GM18508 (cell line): ENCODE results near the gene EPN2.

ENCODE experiments used
- ATAC-seq: cut with Tn5 transposase; IDR thresholded peaks from one replicate; pipeline ENCODE4 v1.9.1; 2021; ENCODE audit warnings: moderate number of reproducible peaks; ENCODE audit not compliant: insufficient read depth, unreplicated experiment

Gene EPN2

DNA sequence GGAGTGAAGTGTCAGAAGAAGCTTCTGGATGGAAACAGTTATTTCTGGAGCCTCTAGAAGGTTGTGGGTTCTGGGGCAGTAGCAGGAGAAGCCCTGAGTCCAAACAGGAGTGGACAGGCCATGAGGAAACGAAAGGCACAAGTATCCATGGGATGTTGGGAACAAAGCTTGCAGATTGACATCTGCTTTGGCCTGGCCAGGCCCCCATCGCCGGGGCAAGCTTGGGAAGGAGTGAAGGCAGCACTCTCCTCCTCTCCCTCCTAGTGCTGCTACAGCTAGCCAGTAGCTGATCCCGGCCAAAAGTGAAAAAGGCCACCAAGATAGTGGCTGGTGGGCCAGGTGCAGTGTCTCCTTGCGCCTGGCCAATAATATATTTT is 85.0 kb downstream of the EPN2 start:
- no peak for ATAC-seq

DNA sequence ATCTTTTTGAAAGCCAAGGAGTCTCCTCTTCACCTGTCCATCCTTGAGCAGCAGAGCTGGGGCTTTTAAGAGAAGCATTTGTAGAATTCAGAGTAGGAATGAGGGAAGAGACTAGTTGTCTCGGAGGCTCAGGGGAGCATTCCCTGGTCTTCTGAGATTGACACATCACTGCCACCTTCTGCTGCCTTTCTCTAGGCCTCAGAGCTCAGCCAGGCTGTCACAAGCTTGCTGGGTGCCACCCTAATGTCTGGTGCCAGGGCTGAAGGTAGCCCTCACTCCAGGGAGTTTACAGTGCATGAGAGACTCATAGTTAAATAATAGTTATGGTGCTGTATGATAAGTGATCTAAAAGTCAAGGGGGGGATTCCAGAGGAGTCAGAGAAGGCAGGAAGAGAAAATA is 85.7 kb downstream of the EPN2 start:
- no peak for ATAC-seq

DNA sequence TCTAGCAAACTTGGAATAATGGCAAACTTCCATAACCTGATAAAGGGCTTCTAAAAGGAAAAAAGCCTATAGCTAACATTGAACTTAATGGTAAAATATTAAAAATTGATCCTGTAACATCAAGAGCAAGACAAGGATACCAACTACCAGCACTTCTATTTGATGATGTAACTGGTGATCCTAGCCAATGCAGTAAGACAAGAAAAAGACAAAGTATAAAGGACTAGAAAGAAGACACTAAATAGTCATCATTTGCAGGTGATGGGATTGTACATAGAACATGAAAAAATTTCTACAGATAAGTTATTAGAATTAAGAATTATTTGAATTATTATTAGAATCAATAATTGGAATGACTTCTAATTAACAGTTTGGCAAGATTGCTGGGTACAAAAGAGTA is 88.4 kb downstream of the EPN2 start:
- ATAC-seq, result no peak

DNA sequence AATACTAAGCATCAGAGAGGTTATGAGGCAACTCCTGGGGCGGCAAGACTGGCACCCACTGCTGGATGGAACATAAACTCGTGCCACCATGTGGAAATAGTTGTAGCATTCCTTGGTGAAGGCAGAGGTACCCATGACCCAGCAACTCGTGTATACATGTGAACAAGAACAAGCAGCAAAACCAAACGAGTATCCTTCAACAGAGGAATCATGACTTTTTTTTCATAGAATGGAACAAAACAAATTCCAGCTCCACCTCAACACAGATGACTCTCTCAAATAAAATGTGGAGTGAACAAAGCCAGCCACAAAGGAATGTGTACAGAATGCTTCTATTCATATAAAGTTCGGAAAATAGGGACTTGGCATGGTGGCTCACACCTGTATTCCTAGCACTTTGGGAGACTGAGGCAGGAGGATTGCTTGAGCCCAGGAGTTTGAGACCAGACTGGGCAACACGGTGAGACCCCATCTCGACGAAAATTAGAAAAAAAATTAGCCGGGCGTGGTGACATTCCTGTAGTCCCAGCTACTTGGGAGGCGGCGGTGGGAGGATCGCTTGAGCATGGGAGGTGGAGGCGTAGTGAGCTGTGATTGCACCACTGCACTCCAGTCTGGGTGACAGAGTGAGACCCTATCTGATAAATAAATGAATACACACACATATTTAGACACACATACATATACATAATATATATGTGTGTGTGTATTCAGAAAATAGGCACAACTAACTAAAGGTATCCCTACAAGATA is 90.0 kb downstream of the EPN2 start:
- no peak for ATAC-seq

DNA sequence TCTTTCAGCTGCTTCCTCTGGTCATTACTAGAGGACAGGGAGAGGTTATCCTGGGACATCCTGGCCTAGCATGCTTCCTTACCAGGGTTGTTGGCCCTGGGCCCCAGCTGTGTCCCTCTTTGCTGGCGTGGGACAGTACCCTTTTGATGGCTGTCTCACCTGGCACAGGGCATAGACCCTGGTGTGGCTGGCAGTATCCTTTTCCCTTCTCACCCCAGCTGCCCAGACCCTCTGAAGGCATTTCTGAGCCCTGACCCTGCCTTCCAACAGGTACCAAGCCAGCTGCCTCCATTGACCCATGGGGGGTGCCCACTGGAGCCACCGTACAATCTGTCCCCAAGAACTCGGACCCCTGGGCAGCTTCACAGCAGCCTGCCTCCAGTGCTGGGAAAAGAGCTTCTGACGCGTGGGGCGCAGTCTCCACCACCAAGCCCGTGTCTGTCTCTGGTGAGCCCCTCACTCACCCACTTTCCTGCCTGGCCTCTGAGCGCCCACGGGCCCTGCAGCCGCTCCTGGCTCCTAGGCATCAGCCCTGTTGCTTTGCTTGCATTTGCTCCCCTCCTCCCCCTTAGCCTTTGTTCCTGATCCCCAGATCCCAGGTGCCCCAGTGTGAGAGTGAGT is 91.4 kb downstream of the EPN2 start:
- ATAC-seq, result no peak

DNA sequence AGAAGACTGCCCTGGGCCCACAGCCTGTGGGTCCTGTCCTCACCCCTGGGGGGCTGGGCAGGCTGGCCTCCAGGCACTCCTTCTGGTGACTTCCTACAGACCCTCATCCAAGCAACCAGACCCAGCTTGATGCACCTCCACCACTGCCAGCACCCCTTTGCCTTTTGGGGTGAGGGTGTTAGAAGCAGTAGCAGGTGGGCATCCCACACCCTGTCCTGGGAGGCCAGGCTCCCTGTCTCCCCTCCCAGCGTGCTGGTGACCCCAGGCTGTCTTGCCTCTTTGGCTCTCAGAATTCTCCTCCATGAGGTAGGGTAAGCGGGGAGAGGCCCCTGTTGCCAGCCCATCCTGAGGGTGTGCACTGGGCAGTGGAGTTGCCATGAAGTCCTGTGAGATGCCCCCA is 92.0 kb downstream of the EPN2 start:
- no peak for ATAC-seq

DNA sequence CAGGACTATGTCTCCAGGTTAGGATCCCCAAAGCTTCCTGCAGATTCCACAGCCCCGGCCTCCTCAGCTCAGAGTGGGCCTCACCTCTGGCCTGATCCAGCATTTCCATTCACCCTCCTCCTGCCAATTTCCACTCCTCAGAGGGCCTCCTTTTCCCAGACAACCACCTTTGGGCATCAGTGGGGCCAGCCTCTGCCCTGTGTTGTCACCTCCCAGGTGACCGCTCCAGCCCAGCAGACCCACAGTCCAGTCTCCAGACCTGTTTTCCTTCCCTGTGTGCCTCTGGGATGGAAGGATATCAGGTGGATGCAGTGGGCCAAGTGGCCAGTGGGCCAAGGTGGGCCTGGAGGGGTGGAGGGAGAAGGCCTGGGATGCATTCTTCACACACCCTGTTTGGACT is 92.7 kb downstream of the EPN2 start:
- no peak for ATAC-seq

DNA sequence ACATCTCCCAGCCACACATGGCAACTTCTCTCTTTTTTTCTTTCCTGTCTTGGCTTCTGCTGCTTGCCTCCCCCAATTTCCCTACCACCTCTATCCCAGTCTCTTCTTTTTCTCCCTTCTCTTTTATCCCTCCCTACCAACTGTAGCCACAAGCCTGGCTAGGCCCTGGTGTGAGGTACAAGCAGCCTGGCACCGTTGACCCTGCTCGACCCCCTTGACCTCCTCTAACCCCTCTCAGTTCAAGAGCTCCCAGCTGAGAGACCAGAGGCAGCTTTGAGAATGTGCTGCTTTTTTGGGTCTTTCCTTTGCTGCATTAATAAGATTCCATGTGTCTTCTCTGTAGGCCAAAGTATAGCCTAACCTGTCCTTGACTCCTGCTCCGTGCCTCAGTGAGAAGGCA is 93.1 kb downstream of the EPN2 start:
- no peak for ATAC-seq

DNA sequence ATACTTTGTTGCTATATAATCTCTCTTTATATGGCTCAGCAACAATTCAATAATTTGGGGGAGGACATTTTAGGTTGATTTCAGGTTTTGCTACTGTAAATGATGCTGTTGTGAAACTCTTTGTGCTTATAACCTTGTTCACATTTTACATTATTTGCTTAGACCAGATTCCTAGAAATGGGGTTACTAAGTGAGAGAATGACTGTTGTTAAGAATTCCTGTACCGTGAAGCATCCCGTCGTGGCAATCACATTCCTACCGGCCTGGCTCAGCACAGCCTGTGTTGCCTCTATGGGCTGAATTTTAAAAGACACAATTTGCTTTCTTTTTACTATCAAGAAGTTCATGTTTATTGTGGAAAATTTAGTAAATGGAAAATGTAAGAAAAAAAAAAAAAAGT is 94.0 kb downstream of the EPN2 start:
- ATAC-seq, result no peak

DNA sequence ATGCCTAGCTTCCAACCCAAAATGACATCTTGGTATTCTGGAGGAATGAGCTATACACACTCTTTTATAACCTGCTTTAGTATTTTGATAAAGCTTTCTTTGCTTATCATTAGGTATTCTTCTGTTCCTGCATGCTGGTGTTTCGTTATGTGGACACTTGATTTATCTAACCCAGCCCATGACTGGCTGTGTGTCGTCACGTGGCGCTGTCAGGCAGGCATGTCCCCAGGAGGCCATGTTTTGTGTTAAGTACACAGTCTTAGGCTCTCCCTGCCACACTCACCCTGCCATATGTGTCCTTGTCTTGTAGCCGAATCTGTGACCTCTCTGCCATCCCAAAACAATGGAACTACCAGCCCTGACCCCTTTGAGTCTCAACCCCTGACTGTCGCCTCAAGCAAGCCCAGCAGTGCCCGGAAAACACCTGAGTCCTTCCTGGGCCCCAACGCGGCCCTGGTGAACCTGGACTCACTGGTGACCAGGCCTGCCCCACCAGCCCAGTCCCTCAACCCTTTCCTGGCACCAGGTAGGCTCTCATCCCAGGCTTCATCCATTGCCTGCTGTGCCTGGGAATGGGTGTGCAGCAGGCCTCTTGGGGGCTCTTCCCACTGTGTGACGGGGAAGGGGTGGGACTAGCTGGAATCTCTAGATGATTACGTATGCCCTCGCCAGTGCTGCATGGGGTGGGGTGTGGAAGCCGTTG is 94.5 kb downstream of the EPN2 start:
- no peak for ATAC-seq

DNA sequence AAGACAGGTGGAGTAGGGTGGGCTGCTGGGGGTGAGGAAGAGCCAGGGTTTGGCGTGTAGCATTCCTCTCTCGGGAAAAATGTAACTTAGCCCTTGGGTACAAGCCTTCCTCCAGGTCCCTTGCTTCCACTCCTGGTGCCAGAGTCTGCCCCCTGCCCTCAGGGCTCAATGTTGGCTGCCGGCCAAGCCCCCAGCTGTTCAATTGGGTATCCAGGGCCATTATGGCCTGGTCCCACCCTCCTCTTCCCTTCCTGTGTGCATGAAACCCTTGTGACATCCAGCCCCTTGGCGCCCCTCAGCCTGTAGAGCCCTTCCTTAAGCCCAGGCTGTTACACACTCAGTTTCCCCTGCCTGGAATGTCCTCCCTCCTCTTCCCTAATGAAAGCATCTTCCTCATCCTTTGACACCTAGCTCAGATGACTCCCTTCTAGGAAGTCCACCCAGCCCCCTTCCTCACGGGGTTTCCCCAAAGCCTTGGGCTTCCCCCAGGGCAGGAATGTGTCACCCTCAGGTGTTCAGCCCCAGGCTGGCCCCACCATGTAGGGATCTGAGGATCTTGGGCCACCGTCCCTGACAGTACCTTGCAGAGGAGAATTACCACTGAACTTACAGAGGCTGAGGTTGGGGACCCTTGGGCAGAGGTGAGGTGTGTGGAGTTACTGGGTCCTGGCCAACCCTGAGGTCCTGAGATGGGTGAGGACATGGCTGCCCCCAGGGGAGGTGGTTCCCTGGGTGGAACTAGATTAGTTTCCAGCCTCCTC is 95.4 kb downstream of the EPN2 start:
- ATAC-seq, result no peak

DNA sequence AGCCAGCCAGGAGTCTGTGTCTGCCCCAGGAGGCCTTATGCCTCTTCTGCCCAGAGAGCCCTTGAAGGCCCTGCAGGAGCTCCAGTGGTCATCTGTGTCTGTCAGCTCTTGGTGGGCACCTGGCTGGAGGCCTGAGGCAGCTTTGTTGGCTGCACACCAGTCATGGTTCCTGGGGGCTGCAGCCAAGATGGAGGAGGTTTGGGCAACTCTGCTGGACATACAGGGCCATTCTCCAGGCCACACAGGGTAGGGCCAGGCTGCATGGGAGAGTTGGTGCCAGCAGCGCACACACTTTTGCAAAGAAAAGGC is 95.9 kb downstream of the EPN2 start:
- ATAC-seq, result no peak

DNA sequence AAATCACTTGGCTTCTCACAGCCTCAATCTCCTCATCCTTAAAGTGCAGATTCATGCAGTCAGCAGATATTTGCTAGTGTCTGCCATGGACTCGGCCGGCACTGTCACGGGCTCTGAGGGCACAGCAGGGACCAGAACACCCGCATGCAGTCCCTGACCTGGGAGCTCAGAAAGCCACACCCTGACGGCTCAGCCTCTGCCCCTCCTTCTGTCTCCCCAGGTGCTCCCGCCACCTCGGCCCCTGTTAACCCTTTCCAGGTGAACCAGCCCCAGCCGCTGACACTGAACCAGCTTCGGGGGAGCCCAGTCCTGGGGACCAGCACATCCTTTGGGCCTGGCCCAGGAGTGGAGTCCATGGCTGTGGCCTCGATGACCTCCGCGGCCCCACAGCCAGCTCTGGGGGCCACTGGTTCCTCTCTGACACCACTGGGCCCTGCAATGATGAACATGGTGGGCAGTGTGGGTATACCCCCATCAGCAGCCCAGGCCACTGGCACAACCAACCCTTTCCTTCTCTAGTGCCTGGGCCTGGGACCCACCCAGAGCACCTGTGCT is 96.6 kb downstream of the EPN2 start:
- no peak for ATAC-seq

DNA sequence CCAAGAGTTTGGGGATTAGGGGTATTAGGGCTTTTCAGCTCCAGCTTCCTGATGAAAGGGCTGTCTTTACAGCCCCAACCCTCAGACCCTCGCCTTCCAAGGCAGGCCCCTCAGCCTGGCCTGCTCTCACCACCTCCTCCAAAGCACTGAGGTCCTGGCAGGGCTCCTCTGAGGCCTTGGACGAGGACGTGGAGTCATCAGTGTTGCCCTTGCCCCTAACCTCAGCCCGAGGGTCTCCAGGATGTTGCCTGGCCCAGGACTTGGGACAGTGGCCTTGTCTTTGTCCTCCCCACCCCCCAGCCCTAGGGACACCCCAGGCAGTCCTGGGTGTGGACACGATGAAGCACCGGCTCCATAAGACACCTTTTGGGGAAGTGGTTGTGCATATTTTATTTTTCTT is 97.2 kb downstream of the EPN2 start:
- no peak for ATAC-seq

DNA sequence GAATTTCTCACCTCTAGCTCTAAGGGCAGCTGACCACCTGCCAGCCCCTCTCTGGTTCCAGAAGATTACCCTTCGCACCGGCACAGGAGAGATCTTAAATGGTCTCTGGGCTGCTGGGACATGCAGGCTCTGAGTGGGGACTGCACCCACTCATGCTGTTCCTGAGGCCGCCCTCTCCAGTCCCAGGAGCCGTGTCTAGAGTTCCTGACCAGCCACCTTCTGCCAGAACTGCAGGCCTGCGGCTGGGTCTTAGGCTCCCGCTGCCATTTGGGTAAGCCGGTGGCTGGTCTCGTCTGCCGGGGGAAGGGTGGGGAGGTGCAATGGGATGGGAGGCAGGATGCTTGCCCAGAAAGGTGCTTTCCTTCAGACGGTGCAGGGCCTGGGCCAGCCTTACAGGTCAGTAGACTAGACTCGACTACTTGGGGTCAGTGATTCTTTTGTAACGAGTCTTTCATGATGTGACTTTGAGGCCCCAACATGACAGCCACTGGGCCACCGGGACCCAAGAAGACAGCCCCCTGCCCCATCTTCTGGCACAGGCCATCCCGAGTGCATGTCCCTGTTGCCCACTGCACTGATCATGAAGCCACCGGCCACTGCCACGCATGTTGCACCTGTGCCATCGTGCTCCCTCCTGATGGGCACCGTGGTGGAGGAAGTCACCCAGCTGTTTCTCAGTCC is 98.9 kb downstream of the EPN2 start:
- no peak for ATAC-seq

DNA sequence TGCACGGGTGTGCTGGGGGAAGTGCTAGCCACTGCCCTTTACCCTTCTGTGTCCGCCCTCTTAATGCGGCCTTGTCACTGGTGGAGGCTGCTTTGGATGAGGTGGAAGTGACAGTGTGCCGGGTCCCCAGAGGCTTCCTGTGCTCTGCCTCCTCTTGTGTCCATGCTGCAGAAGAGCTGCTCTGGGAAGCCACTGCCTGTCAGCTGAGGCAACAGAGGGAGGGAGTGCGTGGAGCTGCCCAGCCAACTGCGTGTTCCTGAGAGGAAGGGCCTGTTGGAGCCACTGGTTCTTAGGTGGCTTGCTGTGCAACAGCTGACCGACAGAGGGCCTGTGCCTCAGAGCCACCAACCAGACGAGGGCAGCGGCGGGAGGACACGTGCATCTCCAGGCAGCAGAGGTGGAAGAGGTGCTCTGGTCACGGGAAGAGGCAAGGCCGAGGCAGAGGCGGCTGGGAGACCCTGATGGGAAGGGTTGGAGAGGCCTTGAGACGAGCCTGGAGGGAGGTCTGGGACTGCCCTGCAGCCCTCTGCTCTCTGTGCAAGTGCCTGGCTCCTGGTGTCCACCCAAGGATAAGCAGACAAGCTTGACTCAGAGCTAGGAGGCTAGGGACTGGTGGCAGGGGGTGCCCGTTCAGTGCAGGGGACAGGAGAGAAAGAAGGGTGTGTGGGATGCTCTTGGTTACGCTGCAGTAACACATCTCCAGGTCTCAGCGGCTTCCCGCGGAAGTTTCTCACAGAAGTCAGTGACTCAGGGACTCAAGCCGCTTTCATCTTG is 100.0 kb downstream of the EPN2 start:
- ATAC-seq, result no peak

DNA sequence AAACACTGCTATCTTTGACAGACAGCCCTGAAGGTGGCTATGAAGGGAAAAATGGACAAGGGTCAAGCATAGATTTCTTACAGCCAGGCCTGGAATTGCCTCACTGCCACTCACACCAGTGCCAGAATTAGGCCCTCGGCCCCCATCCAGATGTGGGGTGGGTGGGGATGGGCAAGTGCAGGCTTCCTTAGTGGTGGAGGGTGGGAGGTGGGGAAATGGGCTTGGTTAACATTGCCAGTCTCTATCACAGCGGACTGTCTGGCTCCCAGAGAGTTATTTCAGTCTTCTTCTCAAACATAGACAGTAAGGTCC is 100.5 kb downstream of the EPN2 start:
- no peak for ATAC-seq

DNA sequence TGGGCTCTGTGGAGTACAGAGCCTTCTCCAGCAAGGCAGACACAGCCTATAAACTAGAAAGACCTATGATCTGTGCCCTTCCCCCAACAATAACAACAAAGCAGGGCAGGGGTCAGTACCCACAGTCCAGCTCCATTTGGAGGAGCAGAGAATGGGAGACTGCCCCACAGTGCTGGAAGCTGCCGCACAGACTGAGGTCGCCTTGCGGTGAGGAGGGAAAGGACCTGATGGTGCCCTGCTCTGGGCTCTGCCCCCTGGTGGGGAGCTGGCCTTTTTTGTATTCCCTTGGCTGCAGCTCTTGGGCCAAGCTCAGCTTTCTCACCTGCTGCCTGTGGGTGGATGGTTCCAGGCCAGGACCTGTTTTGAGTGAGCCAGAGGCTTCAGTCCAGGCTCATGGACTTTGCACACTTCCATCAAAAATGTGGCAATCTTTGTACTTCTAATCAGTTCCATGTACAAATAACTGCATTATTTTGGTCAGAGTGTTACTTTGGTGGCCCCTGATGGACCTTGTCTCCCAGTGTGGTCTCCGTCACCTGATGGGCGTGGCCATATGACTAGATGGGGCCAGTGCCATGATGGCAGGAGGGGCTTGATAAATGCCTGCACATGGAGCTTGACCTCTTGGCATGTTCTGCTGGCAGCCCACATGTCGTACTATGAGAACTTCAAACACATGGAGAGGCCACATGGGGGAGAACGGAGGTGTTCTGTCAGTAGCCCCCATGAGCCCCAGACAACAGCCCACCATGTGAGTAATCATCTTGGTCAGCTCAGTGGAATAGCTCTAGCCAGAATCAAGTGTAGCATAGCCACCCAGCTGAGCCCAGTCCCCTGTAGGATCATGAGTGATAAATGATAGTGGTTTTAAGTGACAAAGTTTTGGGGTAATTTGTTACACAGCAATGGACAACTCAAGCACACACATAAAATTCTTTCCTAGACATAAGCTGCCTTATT is 101.1 kb downstream of the EPN2 start:
- no peak for ATAC-seq

DNA sequence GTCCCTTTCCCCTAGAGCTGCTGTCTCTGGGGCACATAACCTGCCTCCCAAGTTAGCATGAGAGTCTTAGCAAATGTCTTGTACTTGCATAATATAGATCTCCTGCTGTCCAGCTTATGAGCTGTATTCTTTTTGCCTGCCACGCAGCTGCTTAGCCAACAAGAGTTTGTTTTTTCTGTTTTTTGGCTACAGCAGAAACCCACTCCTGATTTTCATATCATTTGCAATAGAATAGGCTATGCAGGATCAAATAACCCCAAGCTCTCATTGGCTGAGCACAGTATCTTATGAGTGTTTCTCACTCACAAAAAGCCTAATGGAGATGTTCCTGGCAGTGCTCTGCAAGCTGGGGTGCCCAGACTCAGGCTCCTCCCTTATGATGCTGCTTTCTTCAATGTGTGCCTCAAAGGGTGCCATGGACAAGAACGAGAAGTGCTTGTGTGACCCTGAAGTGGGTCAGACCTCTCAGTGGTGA is 102.2 kb downstream of the EPN2 start:
- ATAC-seq, result no peak
